Epithelial cell of prostate (primary cell): ENCODE measurements around the gene PAFAH1B2.
"Not testable (repeated sequence)": the region's sequence is repeated elsewhere in the genome, so short reads cannot be mapped to it uniquely, and the experiment has no call there.

Source experiments
- DNase-seq: peaks from one replicate; pipeline ENCODE4 v3.0.0-alpha.2; 2011; ENCODE audit warnings: low read depth, low spot score
- H3K27ac ChIP-seq: fragments of 450-650 bp; 2 replicates; pipeline ENCODE4 v1.5.1; 2017; ENCODE audit warnings: mild to moderate bottlenecking

PAFAH1B2 gene

GRCh38 chr11:117199916-117200812, 56.1 kb downstream of the PAFAH1B2 start:
- DNase-seq: no peak
- H3K27ac ChIP-seq: no peak overlapping the region

DNA sequence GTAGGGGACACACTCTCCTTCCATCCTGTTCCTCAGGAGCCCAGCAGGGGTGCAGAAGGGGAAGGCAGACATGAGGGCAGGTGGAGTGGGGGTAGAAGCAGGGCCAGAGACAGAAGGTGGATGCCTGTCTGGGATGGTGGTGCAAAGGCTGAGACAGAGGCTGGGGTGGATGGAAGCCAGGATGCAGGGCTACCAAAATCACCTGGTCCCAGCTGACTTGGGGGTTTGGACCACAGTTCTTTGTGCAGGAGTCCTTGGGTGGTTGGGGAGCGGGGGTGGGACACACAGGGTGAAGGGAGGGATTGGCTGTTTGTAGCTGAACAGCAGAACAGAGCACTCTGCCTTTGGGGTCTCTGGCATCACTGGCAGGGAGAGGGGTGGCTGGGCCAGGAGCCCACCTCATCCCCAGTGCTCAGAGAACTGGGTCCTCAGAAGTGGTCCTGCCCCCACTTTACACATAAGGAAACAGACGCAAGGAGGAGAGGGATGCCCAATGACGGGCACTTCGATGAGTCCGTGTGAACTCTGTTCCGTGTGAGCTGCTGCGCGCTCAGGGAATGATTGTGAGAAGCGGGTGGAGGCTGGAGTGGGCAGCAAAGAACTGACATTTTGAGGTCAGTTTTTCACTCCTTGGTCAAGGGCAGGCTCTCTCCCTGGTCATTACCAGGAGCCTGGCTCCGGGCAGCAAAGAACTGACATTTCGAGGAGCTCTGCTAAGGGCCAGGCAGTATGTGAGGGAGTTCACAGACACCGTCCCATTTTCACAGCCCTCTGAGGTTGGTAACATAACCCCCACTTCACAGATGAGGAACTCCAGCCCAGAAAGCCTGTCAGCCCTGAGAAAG, 56.9 kb downstream of the PAFAH1B2 start:
- no peak for DNase-seq
- H3K27ac ChIP-seq: no peak overlapping the region

- no peak overlapping the region for H3K27ac ChIP-seq
- DNase-seq: no peak
These were observed 57.7 kb downstream of the PAFAH1B2 start for GRCh38 chr11:117201658-117202305.

DNA sequence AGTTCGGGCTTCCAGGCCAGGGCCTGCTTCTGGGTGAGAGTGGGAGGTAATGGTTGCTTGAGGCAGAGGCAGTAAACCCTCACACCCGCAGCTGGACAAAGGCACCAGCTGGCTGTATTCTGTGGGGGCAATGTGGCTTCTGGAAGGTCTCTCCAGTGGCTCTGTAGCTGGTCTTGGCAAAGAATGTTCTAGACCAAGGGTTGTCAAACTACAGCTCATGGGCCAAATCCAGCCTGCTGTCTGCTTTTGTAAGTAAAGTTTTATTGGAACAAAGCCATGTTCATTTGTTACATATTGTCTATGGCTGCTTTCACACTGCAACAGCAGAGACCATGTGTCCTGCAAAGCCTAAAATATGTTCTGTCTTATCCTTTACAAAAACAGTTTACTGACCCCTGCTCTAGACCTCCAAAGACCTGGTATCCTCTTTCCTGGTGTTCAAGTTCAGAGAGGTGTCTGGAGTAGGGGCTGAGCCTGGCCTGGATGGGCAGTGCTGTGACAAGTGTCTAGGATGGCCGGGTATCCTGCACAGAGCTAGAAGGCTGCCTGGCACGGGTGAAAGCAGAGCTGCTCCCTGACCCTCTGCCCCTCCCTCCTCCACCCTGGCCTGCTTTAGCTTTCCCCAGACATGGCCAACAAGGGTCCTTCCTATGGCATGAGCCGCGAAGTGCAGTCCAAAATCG, 58.4 kb downstream of the PAFAH1B2 start:
- no peak for DNase-seq
- no peak overlapping the region for H3K27ac ChIP-seq

GRCh38 chr11:117203069-117203407, 59.0 kb downstream of the PAFAH1B2 start:
- no peak for DNase-seq
- no peak overlapping the region for H3K27ac ChIP-seq

- H3K27ac ChIP-seq: no peak overlapping the region
- no peak for DNase-seq
These were observed 60.4 kb downstream of the PAFAH1B2 start for GRCh38 chr11:117204283-117205080.

- H3K27ac ChIP-seq: no peak overlapping the region
- no peak for DNase-seq
These were observed 61.2 kb downstream of the PAFAH1B2 start for GRCh38 chr11:117205211-117205818.

DNA sequence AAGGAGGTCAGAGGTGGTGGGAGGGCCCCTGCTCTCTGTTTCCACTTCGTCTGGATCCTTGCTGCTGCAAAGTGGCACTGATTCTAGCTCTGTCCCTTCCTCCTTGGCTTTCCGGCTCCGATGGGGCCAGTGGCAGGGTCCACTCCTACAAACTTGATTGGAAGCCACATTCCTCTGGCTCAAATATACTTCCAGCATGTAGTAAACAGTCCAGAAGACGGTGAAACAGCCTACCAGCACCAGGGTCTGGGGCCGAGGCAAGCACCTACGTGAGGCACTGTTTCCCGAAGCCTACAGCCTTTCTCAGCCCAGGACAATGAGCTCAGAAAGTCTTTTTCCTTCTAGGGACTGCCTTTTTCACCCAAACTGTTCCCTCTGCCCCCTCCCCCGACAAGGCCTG, 62.0 kb downstream of the PAFAH1B2 start:
- not testable (repeated sequence) for H3K27ac ChIP-seq, DNase-seq

DNA sequence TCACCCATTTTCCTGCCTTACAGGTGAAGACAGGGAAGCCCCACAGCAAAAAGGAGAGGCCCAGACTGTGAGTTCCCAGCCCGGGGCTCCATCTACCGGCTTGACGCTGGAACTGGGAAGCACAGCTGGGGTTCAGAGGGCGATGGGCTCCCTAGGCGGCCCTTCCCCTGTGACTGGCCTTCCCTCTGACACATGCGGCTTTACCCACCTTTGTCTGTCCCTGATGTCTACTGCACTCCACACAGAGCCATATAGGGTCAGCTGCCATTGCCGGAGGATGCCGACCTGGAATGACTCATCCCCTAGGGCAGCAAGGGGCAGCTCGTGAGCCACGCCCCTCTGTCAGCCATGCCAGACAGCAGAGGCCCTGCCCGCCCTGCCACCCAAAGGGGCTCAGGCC, 62.8 kb downstream of the PAFAH1B2 start:
- DNase-seq: not testable (repeated sequence)

DNA sequence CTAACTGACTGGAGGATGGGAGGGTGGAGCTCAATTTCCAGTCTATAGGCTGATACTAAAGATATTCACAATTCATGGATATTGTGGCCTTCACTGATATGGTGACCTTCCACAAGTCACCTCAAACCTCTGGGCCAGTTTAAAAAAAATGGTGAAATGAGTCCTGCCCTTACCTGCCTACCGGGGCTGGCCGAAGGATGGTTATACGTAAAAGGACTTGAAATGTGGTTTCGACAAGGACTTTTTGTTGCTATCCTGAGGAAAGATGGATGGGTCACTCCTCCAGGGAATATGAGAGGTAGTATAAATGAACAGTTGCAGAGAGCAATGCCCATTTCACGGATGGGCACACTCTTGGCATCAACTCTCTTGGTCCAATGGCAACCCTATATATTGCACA, 63.4 kb downstream of the PAFAH1B2 start:
- H3K27ac ChIP-seq, DNase-seq: not testable (repeated sequence)

More for the DNA sequence above, 62.8 kb downstream of the PAFAH1B2 start:
- not testable (repeated sequence) for H3K27ac ChIP-seq

DNA sequence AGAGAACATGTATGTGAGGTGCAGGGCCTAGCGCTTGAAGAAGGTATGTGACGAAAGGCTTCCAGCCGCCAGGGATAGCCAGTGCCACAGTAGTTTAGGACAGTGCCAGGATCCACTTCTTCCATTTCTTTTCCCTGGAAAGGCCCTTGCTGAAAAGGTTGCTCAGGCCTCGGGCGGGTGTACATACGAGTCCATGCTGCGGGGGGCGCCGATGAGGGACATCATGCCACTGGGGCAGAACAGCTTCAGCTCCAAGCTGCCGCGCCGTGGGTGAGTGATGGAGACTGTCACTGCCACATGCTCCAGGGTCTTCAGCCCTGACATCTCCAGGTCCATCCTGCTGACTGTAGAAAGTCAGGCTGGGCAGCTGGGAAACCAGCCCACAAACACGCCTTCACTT, 64.6 kb downstream of the PAFAH1B2 start:
- H3K27ac ChIP-seq, DNase-seq: not testable (repeated sequence)

GRCh38 chr11:117209351-117210125, 65.5 kb downstream of the PAFAH1B2 start:
- H3K27ac ChIP-seq, DNase-seq: not testable (repeated sequence)

GRCh38 chr11:117210620-117211019, 66.5 kb downstream of the PAFAH1B2 start:
- H3K27ac ChIP-seq: no peak overlapping the region
- no peak for DNase-seq

DNA sequence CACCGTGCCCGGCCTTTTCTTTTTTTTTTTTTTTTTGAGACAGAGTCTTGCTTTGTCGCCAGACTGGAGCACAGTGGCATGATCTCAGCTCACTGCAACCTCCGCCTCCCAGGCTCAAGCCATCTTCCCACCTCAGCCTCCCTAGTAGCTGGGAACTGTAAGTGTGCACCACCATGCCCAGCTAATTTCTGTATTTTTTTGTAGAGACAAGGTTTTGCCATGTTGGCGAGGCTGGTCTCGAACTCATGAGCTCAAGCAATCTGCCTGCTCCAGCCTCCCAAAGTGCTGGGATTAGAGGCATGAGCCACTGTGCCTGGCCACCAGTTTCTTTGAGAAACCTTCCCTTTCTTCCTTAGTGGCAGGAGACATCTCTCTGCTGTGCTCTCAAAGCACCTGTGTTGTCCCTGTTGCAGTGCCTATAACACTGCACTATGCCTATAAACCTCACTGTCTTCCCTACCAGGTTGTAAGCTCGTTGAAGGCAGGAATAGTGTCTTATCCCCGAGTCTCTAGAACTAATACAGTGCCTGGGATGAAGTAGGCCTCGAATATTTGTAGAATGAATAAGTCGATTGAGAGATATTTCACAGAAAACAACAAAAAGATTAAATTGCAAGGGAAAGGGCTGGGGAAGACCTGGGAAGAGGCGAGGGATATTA, 68.7 kb downstream of the PAFAH1B2 start:
- no peak for DNase-seq
- no peak overlapping the region for H3K27ac ChIP-seq

DNA sequence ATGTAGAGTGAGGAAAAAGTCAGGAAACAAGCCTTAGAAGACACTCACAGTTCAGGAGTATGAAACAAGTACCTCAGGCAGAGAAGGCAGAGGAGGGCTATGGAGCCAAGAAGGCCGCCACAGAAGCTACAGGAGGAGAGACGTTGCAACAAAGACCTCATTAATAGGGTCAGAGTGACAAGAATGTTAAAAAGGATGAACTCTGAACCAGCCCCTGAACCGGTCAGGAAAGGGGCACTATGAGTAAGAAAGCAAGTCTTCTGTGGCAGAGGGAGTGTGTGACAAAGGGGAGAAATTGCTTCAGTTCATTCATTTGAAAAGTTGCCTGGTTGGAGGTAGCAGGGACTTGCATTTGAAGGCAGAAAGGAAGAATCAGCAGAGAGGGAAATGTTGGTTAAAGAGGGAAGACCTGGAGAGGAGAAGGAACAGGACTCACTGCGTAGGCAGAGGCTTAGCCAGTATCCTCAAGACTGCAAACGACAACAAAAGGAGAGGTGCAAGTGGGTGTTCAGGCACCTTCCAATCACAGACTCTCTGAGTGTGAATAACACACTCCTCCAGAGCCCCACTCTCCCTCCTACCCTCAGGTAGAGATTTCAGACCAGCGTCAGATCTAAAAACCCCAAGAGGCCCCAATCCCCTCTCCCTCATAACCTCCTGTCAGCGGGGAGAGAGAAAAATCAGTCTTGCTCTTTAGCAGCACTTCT, 70.5 kb downstream of the PAFAH1B2 start:
- H3K27ac ChIP-seq: no peak overlapping the region
- DNase-seq: no peak

DNA sequence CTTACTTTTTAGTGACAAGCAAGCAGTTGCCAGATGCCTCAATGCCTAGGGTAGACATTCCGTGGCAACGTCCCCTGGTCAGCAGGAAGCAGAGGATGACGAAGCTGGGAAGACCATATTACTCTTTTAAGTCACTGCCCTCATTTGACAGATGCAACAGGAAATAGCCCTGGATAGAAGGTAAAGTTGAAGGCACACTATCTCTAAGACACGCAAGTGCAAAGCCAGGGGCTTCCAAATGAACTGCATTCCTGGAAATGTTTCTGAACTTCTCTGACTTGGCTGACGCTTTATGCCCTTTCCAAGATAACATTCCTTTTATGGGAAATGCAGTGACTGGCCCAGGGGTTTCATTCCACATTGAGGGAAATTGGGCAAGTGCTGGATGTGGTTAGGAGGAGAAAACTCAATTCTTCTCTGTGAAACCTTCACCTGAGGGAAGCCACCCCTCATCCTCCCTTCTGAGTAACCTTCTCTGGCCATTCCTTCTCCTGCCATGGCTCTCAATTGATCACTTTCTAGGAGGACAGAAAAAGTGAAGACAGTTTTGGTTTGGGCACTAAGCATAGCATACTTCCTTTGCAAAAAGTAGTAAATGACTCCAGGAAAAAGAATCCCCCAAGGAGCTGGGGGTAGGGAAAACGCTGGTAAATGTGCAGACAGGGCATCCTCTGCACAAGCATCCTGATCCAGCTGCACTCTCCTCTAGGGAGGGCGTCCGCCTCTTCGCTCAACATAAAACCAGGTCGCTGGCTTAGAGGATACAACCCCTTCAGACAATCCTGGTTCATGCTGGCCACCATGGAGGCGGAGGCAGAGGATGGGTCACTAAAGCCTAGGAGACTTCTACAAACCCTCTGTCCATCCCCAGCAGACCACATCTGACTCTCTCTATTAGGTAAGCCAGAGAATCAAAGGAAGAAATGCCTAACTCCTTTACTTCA, 73.3 kb downstream of the PAFAH1B2 start:
- H3K27ac ChIP-seq: no peak overlapping the region
- DNase-seq: no peak
